HG02938 (cell line): ENCODE results near the gene SPECC1L.
"Not testable (repeated sequence)": the region's sequence is repeated elsewhere in the genome, so short reads cannot be mapped to it uniquely, and the experiment has no call there.

Experiments
- ATAC-seq: cut with Tn5 transposase; IDR thresholded peaks from one replicate; pipeline ENCODE4 v1.9.1; 2021; ENCODE audit warnings: mild to moderate bottlenecking, moderate library complexity; ENCODE audit not compliant: unreplicated experiment

The SPECC1L gene

DNA sequence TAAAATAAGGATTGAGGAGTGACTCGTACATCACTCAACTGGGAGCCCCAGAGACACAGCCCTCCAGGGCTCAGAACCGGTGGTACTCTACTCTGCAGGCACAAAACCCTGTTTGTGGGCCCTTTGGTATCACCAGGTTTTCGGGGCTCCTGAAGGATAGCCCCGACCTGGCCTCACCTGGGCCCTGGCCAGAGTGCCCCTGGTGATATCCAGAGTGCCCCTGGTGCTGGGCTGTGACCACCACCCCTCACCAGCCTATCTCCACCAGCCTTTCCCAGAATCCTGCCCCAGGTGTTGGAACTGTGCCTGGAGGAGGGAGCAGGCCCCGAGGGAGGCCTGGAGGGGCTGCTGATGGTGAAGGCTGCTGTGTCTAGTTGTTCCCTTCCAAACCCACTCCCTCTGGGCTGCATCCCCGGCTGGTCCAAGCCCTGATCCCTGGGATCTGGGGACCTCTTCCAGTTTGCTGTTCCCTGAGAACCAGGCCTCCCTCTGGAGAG lies 23.6 kb upstream of the SPECC1L start:
- no peak for ATAC-seq

DNA sequence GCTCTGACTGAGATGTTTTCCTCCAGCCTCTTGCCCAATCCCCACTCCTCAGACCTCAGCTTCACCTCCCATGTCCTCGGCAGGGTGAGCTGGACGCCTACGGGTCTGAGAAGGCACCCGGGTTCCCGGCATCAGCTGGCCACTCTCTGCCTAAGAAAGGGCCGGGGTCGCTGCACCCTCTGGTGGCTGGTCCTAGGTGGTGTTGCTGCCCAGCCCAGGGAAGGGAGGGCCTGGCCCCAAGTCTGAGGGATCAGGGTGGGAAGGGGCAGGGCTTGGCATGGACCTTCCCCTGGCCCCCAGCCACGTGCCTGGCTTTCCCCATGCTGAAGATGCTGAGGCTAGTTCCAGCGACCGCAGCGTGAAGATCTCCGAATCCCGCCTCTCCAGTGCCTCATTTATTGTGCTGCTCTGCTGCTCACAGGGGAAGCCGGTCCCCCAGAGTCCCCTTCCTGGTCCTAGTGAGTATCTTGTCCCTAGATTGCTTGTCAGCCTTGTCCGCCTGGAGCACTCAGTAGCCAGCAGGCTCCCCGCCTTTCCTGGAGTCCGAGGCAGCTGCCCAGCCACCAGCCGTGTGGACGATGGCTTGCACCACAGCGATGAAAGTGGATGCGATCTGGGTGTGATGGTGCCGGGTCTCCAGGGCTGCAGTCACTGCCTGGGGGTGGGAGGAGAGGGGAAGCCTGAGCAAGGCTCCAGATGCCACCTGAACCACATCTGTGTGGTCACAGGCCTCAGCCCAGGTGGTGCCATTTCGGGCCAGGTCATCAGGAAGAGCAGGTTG lies 22.9 kb upstream of the SPECC1L start:
- no peak for ATAC-seq

DNA sequence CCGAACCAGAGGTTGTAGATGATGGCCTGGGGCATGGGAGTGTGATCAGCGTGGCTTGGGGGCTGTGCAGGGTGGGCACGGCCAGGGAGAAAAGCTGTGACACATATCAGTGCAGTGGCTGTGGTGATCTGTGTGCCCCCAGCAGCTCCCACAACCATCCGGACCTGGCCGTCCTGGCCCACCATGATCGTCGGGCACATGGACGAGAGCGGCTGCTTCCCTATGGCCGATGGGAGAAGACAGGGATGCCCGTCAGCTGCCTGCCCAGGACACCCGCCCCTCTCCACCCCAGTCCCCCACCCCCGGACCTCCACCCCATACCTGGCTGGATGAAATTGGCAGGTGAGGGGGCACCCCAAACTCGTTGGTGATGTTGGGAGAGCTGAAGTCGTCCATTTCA lies 22.0 kb upstream of the SPECC1L start:
- not testable (repeated sequence) for ATAC-seq

DNA sequence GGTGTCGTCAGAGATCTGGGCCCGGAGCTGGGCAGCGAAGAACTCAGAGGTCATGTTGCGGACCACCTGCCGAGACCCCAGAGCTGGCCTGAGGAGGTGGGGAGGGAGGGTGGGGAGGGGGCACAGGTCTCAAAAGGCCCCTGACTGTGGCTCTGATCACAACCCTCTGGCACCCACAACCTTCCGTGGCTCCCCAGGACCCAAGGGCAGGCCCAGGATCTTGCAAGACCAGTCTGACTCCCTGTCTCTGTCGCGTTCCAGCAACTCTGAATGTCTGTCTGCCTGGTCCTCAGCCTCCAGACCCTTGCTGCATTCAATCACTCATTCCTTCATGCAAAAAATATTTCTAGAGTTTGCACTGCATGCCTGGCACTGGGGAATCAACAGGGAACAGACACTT lies 21.2 kb upstream of the SPECC1L start:
- not testable (repeated sequence) for ATAC-seq

DNA sequence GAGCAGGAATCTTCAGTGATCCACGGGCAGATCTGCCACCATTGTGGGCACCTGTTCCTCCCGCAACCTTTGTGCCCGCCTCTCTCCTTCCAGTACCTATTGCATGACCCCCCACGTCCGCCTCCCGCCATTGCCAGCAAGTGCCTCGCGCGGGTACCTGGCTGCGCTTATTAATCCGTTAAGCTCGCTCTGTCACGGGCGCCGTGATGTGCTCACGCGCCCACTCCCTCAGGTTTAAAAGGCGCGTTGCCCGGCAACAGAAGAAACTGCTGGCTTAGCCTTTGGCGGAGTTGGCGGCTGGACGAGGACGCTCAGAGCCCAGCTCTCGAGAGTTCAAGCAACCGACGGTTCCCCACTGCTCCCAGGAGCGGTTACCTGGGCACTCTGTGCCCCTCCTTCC lies 19.3 kb upstream of the SPECC1L start:
- ATAC-seq, result not testable (repeated sequence)

DNA sequence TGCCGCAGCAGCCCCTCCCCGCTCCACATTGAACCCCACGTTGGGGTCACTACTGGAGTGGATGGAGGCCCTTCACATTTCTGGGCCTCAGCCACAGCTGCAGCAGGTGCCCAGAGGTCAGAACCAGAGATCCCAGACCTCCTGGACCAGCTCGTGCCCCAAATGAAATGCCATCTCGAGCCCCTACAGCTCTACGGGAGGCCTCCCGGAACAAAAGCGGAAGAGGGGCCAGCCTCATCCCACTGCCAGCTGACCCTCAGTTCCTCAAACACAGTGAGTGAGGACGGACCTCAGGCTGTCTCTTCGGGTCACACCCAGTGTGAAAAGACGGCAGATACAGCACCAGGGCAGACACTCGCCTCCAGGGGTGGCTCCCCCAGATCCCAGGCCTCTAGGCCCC lies 17.5 kb upstream of the SPECC1L start:
- not testable (repeated sequence) for ATAC-seq

DNA sequence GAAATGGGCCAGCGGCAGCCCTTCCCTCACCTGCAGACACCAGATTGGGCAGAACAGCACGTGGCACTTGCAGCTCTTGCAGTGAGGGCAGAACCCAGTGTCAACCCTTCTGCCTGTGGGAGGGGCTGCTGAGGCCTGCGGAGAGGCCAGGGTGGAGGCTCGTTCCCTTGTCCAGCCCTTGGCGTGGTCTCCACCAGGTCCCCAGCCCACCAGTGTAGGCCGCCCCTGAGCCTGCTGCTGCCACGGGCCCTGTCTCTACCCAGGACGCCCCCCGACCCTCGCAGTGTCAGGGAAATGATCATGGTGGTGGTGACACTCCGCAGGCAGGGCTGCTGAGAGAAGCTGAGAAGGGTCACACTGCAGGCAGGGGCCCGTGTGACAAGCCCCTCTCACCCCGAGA lies 14.5 kb upstream of the SPECC1L start:
- not testable (repeated sequence) for ATAC-seq

DNA sequence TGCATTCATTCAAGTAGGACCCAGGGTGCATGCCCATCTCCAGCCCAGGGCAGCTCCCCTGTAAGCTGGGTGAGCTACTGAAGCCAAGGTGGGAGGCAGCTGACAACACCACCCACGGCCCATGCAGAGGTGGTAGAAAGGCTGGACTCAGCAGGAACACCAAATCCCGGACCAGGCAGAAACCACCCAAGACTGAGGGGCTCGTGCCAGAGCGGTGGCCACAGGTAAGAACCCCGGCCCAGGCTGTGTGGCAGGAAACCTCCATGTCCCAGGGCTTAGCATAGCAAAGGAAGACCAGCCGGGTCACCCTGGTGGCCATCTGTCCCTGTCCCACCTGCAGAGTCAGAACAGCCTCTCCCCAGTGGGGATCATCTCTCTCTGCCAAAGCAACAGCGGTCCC lies 13.9 kb upstream of the SPECC1L start:
- ATAC-seq, result not testable (repeated sequence)

DNA sequence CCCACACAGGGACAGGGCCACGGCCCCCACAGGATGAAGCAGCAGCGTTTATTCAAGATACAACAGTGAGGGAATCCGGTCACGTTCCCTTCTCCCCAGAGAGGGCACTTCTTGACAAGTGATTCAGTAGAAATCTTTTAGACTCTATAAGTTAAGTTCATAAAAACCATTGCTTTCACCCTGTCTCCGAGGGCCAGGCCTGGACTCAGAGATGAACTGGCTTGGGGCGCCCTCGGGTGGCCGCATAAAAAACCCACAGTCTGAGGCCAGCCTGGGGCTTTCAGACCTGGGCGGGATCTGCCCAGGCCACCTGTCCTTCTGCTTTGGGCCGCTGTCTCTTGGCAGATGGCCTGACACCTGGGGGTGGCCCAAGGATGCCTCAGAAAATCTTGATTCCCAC lies 11.2 kb upstream of the SPECC1L start:
- ATAC-seq, result not testable (repeated sequence)

DNA sequence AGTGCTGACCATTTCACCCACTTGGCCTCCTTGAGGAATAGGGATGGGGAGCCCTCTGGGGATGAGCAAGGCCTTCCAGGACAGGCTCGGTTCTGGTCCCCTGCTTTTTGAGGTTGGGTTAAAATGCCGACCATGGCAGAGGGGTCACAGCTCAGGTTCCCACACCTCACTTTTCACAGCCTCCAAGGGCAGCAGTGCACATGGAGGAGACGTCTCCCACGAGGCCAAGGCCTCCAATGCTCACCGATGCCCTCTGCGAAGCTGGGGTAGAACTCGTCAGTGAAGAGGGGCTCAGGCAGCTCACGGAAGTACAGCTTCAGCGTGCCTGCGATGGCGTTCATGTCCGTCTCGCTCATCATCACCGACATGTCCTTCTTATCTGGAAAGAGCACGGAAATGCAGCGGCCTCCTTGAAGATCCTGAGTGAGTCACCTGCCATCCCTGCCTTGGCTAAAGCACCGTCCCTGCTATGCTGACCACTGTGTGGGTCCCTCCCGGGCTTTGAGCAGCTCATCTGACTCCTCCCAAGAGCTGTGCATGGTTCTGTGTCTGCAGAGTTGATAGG lies 8.4 kb upstream of the SPECC1L start:
- not testable (repeated sequence) for ATAC-seq

DNA sequence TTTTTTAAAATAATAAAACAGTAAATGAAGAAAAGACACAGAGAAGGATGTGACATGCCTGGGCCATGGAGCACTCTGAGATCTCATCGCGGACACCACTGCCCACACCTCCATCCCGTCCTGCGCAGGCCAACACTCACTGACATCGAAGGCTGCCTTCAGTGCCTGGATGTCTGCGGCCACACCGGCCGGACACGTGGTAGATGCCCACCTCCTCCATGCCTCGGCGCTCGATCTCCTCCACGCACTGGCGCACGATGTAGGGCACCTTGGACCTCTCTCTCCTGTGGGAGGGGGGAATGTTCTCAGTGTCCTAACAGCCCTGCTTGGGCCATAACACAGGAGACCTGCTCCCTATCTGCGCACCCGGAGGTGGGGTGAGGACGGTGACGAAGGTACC lies 7.2 kb upstream of the SPECC1L start:
- not testable (repeated sequence) for ATAC-seq

DNA sequence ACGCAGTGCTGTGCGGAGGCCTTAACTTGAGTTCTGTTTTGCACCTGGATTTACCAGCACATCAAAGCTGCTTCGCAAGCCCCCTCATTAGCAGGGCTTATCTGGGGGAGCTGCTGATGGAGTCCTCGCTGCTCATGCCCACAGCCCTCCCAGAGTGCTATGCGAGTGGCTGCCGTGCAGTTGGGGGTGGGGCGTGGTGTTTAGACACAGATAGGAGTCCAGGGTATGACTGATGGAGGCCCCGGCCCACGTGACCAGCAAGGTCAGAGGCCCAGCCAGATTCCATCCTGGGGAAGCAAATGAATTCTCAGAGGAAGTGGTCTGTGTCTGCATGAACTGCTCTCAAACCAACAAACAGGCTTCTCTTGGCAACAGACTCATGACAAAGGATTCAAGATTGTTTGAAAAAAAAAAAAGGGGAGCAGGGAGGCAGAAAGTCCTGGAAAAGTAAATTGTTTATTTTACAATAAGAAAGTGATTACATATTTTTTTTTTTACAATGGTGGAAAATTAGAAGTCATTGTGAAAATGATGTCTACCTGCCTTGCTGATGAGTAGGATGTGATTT lies 6.2 kb upstream of the SPECC1L start:
- ATAC-seq, result not testable (repeated sequence)

DNA sequence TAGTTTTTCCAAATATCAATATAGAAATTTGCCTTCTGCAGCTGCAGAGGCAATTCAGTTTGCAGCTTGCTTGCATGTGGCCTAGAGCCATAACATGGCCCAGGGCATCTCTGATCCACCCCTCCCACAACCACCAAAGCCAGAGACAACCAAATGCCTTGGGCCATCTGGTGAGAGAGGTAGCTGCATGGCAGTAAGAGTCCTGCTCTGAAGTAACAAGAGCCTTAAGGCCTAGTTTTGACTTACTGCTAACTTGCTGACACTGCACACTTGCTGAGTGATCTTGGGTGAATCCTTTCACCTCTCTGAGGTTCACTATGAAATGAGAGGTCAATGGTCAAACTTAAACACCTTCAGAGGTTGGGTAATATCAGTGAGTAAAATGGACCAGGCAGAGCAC lies 4.9 kb upstream of the SPECC1L start:
- no peak for ATAC-seq

DNA sequence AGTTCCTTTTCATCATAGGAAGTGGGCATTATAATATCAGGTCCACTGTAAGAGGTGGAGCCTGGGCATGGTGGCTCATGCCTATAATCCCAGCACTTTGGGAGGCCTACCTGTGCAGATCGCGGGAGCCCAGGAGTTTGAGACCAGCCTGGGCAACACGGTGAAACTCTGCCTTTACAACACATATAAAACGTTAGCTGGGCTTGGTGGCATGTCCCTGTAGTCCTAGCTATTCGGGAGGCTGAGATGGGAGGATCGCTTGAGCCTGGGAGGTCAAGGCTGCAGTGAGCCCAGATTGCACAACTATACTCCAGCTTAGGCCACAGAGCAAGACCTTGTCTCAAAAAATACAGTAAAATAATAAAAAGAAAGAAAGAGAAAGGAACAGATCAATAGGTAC lies 4.1 kb upstream of the SPECC1L start:
- not testable (repeated sequence) for ATAC-seq

DNA sequence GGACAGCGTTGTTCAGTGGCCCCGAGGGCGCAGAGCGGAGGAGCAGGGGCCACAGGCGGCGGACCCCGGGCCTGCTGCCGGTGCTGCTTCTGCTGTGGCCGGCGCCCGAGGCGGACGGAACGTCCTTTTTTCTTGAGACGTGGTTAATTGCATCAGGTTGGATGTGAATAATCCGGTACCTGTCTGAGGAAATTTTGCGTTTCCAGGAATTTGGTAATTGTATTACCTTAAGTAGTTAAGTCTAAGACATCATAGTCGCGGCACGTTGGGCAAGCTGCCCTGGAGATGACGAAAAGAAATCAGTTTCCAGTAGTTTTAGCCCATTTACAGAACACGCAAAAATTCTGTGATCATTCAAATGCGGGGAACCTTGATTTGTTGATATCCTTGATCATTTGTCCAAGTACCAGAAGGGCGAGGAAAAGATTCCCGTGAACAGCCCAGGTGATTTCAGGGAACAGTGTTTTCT lies 789 bp downstream of the SPECC1L start:
- no peak for ATAC-seq

DNA sequence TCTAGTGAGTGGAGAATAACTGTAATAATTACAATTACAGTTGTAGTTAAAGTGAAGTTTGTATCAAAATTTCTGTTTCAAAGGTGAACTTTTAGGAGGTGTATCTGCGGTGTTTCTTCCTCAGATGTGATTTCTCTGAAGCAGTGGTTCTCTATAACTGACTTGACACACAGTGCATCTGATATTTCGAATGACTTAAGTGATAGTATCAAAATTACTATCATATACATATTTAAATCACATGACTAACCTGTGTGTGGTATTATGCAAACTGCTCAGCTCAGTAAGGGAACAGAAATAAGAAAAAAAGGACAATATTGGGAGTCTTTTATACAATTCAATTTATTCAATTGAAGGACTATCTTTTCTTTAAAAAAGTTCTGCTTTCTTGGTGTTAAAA lies 2.4 kb downstream of the SPECC1L start:
- ATAC-seq, result not testable (repeated sequence)

DNA sequence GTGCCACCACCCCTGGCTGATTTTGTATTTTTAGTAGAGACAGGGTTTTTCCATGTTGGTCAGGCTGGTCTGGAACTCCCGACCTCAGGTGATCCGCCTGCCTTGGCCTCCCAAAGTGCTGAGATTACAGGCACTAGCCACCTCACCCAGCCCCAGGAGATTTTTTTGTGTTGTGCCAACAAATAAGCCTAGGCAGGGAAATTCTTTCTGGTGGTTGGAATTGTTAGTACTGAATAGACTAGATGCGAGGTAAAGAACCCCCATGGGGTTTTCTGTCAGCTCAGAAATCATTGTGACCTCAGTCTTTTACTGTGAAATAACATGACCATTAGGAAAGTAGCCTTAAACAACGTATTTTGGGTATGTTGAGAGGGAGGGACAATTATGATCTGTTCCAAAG lies 3.3 kb downstream of the SPECC1L start:
- ATAC-seq, result not testable (repeated sequence)

DNA sequence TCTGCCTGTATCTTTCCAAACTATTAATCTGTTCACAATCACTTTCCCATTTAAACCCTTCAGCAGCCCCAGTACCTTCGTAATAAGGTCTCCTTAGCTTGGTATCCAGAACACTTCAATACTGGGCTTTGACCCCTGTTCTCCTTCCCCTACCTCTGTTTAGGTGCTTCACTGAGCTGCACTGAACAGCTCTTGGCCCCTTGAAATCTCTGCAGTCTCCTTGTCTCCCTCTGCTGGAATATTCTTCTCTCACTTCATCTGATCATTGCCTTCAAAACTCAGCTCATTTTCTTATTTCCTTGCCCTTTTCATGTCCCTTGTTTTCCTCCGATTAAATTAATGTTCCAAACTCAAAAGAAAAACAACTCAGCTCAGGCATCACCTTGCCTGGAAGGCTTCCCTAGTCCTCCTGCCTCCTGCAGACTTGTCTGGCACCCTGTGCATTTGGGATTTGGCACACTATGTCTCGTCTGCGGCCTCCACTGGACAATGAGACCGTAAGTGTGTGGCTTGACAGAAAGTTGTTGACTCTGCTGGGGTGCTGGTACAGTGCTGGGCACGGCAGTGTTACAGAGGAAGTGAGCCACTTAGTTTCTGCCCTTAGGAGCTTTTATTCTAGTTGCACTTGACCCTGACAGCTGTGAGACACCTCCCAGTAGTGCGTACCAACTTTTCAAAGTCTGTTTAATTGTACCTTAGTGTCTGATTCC lies 4.2 kb downstream of the SPECC1L start:
- not testable (repeated sequence) for ATAC-seq

DNA sequence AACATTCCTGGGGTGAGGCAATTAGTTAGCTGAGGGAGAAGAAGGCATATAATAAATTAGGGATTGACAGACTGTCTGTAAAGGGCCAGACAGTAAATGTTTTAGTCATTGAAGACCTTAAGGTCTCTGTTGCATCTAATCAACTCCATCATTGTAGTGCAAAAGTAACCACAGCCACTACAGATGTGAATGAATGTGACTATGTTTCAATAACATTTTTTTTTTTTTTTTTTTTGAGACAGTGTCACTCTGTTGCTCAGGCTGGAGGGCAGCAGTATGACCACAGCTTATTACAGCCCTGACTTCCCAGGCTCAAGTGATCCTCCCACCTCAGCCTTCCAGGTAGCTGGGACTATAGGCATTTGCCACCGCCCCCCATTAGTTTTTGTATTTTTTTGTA lies 9.7 kb downstream of the SPECC1L start:
- ATAC-seq, result not testable (repeated sequence)

DNA sequence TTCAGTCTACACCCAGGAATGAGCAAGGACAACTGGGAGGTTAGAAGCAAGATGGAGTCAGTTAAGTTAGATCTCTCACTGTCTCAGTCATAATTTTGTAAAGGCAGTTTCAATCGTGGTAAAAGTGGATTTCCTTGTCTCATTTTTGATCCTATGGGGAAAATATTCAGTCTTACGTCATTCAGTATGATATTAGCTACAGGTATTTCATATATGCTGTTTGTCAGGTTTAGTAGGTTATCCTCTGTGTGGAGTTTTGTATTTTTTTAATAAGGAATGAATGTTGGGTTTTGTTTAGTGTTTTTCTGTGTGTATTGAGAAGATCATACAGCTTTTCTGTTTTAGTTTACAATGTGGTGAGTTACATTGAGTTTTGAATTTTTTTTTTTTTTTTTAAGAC lies 11.8 kb downstream of the SPECC1L start:
- ATAC-seq, result no peak

DNA sequence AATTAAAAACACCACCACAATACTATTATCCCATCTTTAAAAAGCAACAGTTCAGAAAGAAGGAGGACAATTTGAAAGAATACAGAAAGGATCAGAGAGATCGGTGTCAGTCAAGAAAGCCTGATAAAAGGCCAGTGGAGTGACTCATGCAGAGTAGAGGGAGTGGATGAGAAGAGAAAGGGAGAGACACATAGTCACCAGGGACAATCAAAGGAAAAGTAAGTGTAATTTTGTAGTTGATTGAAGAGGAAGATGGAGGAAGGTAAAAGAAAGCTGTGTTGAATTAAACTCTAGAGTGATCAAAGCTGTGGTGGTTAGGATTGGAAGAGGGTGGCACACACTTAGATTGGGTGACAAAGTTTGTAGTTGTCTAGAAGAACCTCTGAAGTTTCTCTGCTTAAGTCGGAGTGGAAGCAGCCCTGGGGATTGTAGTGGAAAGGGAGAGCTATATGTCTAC lies 14.1 kb downstream of the SPECC1L start:
- no peak for ATAC-seq
